Measurements from ENCODE around the gene TAF3.

Gene TAF3

DNA sequence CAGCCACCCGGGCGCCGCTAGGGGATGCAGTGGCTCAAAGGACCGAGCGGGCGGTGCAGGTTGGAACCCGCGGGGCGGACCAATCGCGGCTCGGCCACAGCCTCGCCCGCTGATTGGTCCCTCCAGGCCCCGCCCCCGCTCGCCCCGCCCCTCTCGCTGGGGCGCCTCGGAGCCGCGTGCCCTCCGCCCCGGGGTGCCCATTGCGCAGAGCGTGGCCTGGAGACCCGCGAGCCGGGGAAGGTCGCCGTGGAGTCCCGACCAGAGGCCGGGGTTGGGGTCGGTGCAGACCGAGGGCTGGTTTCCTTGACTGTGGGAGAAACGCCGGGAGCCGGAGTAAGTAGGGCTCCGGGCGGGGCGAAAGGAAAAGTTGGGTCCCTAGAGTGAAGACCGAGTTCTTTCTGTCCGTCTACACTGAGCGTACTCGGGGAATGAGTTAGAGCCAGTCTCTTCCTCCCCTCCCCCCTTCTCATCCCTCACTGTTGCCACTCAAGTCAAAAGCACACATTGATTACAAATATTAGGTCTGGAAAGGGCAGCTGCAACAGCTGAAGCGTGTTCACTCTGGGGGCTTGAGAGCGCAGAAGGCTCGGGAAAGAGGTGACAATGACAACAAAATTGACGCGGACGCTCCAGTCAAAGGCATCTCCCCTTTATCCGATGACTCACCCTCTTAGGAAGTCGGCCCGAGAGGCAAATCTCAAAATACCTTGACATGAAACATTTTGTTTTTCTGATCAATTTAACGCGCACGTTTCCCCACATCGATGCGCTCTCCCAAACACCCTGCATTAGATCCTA lies 235.3 kb downstream of the TAF3 start:
- Histone ChIP-seq H3K4me3 (ENCODE audit: low read depth, low read length) (peak overlapping the region; percentile 79), H3K79me2 (peaks cover 43% of the 10 kb centered on the region), H3K36me3 (ENCODE audit: control insufficient read depth, insufficient read depth, low read length) (peaks cover 18% of the 10 kb centered on the region), H3K9me3 (ENCODE audit: control insufficient read depth, low read length) (no peaks in the 10 kb centered on the region), H2AFZ (no peak overlapping the region), H3K4me2 (ENCODE audit: low read length) (peak overlapping the region; percentile 98), H3K4me1 (no peaks in the 10 kb centered on the region), H3K27ac (peak overlapping the region; percentile 96), H3K27me3 (ENCODE audit: control insufficient read depth, insufficient read depth, low read length) (no peaks in the 10 kb centered on the region), H3K9ac (peak overlapping the region; percentile 32)
- TF ChIP-seq, protein P1, sequence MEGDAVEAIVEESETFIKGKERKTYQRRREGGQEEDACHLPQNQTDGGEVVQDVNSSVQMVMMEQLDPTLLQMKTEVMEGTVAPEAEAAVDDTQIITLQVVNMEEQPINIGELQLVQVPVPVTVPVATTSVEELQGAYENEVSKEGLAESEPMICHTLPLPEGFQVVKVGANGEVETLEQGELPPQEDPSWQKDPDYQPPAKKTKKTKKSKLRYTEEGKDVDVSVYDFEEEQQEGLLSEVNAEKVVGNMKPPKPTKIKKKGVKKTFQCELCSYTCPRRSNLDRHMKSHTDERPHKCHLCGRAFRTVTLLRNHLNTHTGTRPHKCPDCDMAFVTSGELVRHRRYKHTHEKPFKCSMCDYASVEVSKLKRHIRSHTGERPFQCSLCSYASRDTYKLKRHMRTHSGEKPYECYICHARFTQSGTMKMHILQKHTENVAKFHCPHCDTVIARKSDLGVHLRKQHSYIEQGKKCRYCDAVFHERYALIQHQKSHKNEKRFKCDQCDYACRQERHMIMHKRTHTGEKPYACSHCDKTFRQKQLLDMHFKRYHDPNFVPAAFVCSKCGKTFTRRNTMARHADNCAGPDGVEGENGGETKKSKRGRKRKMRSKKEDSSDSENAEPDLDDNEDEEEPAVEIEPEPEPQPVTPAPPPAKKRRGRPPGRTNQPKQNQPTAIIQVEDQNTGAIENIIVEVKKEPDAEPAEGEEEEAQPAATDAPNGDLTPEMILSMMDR (IDR thresholded peaks at IDR 0.05), result peak; percentile 70

DNA sequence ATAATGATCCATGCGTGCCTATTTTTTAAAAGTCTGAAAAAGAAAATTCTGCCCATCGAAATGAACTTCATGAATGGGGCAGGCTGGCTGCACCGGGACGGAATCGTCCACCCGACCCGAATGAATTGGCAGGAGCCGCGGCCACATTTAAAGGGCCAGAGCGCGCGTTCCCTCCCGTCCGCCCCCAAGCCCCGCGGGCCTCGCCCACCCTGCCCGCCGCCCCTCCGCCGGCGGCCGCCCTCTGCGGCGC lies 235.9 kb downstream of the TAF3 start:
- H3K9me3 ChIP-seq (ENCODE audit: control insufficient read depth, low read length), result no peaks in the 10 kb centered on the region
- no peak overlapping the region for H2AFZ ChIP-seq
- H3K79me2 ChIP-seq, result peaks cover 49% of the 10 kb centered on the region
- H3K4me2 ChIP-seq (ENCODE audit: low read length), result peak overlapping the region; percentile 89
- TF ChIP-seq, protein P1 (IDR thresholded peaks at IDR 0.05), result no peak
- peak overlapping the region; percentile 79 for H3K4me3 ChIP-seq (ENCODE audit: low read depth, low read length)
- peak overlapping the region; percentile 32 for H3K9ac ChIP-seq
- no peaks in the 10 kb centered on the region for H3K27me3 ChIP-seq (ENCODE audit: control insufficient read depth, insufficient read depth, low read length)
- H3K36me3 ChIP-seq (ENCODE audit: control insufficient read depth, insufficient read depth, low read length), result peaks cover 22% of the 10 kb centered on the region
- H3K27ac ChIP-seq, result peak overlapping the region; percentile 96
- H3K4me1 ChIP-seq, result no peaks in the 10 kb centered on the region

DNA sequence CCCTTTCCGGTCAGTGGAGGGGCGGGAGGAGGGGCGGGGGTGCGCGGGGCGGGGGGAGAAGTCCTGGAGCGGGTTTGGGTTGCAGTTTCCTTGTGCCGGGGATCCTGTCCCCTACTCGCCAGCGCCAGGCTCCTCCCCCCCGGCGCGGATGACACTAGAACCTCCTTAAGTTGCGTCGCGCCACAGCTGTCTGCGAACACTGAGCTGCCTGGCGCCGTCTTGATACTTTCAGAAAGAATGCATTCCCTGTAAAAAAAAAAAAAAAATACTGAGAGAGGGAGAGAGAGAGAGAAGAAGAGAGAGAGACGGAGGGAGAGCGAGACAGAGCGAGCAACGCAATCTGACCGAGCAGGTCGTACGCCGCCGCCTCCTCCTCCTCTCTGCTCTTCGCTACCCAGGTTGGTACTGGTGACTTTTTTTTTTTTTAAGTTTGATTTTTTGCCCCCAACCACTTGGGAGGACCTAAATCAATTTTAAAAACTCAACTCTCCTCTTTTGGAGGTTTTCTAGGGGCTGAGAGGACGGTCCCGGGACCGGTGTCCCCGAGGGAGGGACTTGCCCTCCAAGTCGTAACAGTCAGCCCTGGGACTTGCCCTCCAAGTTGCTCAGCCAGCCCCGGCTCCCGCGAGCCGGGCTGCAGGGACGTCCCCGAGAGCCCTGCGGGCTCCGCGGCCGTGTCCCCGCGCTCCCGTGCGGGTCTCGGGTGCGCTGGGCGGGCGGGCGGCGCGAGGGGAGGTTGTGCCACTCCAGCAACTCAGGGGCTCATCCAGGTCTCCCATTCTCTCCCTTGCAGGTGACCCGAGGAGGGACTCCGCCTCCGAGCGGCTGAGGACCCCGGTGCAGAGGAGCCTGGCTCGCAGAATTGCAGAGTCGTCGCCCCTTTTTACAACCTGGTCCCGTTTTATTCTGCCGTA lies 236.4 kb downstream of the TAF3 start, which contains the start of gene GATA3:
Gene GATA3 (plus strand): TSS at position 195 of the 914 bp plus-strand sequence. CDS start 968 bp downstream, outside the sequence.
- Histone ChIP-seq H3K9me3 (ENCODE audit: control insufficient read depth, low read length) (no peaks in the 10 kb centered on the region), H2AFZ (no peak within 1 kb of the TSS), H3K36me3 (ENCODE audit: control insufficient read depth, insufficient read depth, low read length) (peaks cover 26% of the 10 kb centered on the region), H3K4me1 (no peaks in the 10 kb centered on the region), H3K4me3 (ENCODE audit: low read depth, low read length) (peak within 1 kb of the TSS; percentile 79), H3K27ac (peak within 1 kb of the TSS; percentile 98), H3K4me2 (ENCODE audit: low read length) (peak within 1 kb of the TSS; percentile 89), H3K27me3 (ENCODE audit: control insufficient read depth, insufficient read depth, low read length) (no peaks in the 10 kb centered on the region), H3K9ac (peak within 1 kb of the TSS; percentile 98), H3K79me2 (peaks cover 54% of the 10 kb centered on the region)
- TF ChIP-seq, protein P1 (IDR thresholded peaks at IDR 0.05), result no peak

DNA sequence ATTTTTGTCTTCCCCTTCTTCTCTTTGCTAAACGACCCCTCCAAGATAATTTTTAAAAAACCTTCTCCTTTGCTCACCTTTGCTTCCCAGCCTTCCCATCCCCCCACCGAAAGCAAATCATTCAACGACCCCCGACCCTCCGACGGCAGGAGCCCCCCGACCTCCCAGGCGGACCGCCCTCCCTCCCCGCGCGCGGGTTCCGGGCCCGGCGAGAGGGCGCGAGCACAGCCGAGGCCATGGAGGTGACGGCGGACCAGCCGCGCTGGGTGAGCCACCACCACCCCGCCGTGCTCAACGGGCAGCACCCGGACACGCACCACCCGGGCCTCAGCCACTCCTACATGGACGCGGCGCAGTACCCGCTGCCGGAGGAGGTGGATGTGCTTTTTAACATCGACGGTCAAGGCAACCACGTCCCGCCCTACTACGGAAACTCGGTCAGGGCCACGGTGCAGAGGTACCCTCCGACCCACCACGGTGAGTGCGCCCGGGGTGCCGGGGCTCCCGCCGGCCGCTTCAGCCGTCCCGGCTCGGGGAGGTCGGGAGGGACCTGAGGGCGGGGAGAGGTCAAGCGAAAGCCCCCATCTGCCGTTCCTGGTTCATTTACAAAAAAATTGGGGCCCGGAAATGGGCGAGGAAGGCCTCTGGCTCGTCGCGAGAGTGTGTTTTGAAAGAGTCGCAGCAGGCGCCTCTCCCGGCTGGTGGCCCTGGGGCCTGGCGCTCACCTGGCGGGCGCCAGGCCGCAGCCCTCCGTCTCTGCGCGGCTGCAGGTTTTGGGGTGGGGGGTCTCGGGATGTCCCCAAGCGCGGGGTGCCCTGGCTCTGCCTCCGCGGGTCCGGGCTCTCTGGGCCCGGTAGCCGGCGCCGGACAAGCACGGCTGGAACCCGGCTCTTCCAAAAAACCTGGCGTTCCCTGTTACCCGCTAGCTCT lies 237.4 kb downstream of the TAF3 start:
- Histone ChIP-seq H3K4me1 (no peaks in the 10 kb centered on the region), H3K4me3 (ENCODE audit: low read depth, low read length) (peak overlapping the region; percentile 79), H3K27ac (peak overlapping the region; percentile 98), H3K27me3 (ENCODE audit: control insufficient read depth, insufficient read depth, low read length) (no peaks in the 10 kb centered on the region), H3K9ac (peak overlapping the region; percentile 98), H3K36me3 (ENCODE audit: control insufficient read depth, insufficient read depth, low read length) (peaks cover 28% of the 10 kb centered on the region), H3K4me2 (ENCODE audit: low read length) (peak overlapping the region; percentile 88), H2AFZ (no peak overlapping the region), H3K9me3 (ENCODE audit: control insufficient read depth, low read length) (no peaks in the 10 kb centered on the region), H3K79me2 (peaks cover 63% of the 10 kb centered on the region)
- TF ChIP-seq, protein P1 (IDR thresholded peaks at IDR 0.05), result no peak
